Spleen (tissue), 7 donors: ENCODE results near the gene PTPRK.

Experiments used
- POLR2A ChIP-seq, 3 donors: fragments of 450-650 bp; IDR thresholded peaks; one replicate each; pipeline ENCODE4 v1.5.1; 2017; ENCODE audit warnings: antibody characterized with exemption in 3 of 3, mild to moderate bottlenecking in 1 of 3
- TF ChIP-seq, protein P1 (sequence below), 11 experiments: fragments of 200-600 bp in 7 of 11; fragments of 450-650 bp in 4 of 11; sonication (generic) in 4 of 11; IDR thresholded peaks in 8 of 11; conservative IDR thresholded peaks in 3 of 11; 1 replicate in 7 of 11; 2 replicates in 4 of 11; pipeline versions ENCODE4 v1.4.0 to v1.8.0; 2016 to 2021; ENCODE audit warnings: antibody characterized with exemption in 11 of 11, inconsistent platforms in 4 of 11, mild to moderate bottlenecking in 1 of 11
- donor health status: DM: no; HTN: no; CAD: no; lungs with moderate emphysema.
- donor health status: DM: no; HTN: no; CAD: no.
- donor health status: DM: no; HTN: no; CAD: no.

DNA sequence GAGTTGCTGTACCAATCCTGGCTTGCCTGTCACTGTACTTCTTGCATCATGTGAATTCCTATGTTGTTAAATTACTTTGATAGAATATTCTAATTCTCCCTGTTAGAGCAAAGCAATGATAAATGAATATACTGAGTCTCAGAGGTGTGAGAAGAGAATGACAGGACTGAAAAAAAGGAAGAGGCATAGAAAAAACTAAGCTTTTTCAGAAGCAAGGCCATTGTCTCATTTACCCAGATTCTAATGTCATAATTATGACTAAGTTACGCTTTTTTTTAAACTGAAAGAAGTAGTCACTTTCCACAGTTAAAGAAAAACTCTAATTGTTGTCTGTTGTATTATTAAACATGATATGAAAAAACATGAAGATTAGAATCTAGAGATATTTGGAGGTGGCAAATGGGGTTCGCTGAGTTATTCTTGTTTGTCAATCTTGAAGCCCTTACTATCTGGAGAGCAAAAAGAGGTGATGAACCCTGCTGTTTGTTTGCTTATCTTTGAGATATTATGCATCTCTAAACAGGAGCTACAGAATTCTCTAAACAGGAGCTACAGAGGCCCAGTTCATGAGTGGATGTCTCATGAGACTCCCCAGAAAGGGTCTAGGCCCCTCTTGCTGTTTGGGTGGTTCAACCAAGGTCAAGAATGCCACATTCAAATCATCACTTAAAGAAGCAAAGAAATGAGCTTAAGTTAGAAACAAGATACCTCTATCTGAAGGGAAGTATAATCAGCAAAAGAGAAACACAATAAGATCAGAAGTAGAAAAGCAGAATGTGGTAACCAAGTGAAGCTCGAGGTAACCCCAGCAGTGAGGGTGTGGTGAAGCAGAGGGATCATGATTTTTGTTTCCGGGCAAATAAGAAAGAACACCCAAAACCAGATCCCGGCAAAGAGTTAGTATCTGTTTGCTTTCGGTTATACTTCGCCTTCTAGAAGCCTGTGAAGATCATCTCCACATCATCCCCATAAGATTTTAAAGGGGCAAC, 586.3 kb downstream of the PTPRK start:
- TF ChIP-seq, protein P1, sequence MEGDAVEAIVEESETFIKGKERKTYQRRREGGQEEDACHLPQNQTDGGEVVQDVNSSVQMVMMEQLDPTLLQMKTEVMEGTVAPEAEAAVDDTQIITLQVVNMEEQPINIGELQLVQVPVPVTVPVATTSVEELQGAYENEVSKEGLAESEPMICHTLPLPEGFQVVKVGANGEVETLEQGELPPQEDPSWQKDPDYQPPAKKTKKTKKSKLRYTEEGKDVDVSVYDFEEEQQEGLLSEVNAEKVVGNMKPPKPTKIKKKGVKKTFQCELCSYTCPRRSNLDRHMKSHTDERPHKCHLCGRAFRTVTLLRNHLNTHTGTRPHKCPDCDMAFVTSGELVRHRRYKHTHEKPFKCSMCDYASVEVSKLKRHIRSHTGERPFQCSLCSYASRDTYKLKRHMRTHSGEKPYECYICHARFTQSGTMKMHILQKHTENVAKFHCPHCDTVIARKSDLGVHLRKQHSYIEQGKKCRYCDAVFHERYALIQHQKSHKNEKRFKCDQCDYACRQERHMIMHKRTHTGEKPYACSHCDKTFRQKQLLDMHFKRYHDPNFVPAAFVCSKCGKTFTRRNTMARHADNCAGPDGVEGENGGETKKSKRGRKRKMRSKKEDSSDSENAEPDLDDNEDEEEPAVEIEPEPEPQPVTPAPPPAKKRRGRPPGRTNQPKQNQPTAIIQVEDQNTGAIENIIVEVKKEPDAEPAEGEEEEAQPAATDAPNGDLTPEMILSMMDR (IDR thresholded peaks at IDR 0.05 in 8 of 11, conservative IDR thresholded peaks at IDR 0.05 in 3 of 11) = no peak
- no peak for TF ChIP-seq POLR2A (IDR thresholded peaks at IDR 0.05)
